WTC11 (cell line): ENCODE data around the gene PTPRN2.

Source experiments
- ATF1 ChIP-seq: sonication (generic); formaldehyde crosslinking; IDR thresholded peaks from 2 replicates; pipeline ENCODE4 v1.8.1; 2023; ENCODE audit warnings: mild to moderate bottlenecking, moderate library complexity, missing genetic modification reagents
- ATF3 ChIP-seq: sonication (generic); formaldehyde crosslinking; conservative IDR thresholded peaks from 2 replicates; pipeline ENCODE4 v1.8.1; 2022; ENCODE audit warnings: mild to moderate bottlenecking, missing genetic modification reagents
- CREB1 ChIP-seq: sonication (generic); formaldehyde crosslinking; IDR thresholded peaks from 2 replicates; pipeline ENCODE4 v1.8.0; 2023; ENCODE audit warnings: mild to moderate bottlenecking, missing genetic modification reagents
- CTCF ChIP-seq: fragments of 200-600 bp; IDR thresholded peaks from 2 replicates; pipeline ENCODE4 v1.8.0; 2022; ENCODE audit warnings: antibody characterized with exemption
- E2F4 ChIP-seq: sonication (generic); formaldehyde crosslinking; IDR thresholded peaks from 2 replicates; pipeline ENCODE4 v1.8.1; 2022; ENCODE audit warnings: low read depth, mild to moderate bottlenecking, moderate library complexity, missing genetic modification reagents, borderline replicate concordance
- ELF4 ChIP-seq: sonication (generic); formaldehyde crosslinking; IDR thresholded peaks from 2 replicates; pipeline ENCODE4 v1.8.1; 2022; ENCODE audit warnings: low read depth, mild to moderate bottlenecking, moderate library complexity, missing genetic modification reagents
- HMGXB4 ChIP-seq: sonication (generic); formaldehyde crosslinking; IDR thresholded peaks from 2 replicates; pipeline ENCODE4 v1.8.1; 2023; ENCODE audit warnings: mild to moderate bottlenecking, moderate library complexity, missing genetic modification reagents
- KAT7 ChIP-seq: sonication (generic); formaldehyde crosslinking; IDR thresholded peaks from 2 replicates; pipeline ENCODE4 v1.8.1; 2023; ENCODE audit warnings: missing genetic modification reagents, mild to moderate bottlenecking, borderline replicate concordance
- NFE2L1 ChIP-seq: sonication (generic); formaldehyde crosslinking; IDR thresholded peaks from 2 replicates; pipeline ENCODE4 v1.8.1; 2023; ENCODE audit warnings: missing genetic modification reagents
- PREB ChIP-seq: sonication (generic); formaldehyde crosslinking; IDR thresholded peaks from 2 replicates; pipeline ENCODE4 v1.8.1; 2022; ENCODE audit warnings: mild to moderate bottlenecking, missing genetic modification reagents, moderate library complexity, borderline replicate concordance
- TCF7 ChIP-seq: sonication (generic); formaldehyde crosslinking; IDR thresholded peaks from 2 replicates; pipeline ENCODE4 v1.8.0; 2022; ENCODE audit warnings: mild to moderate bottlenecking, low read depth, missing genetic modification reagents, moderate library complexity
- ZNF281 ChIP-seq: sonication (generic); formaldehyde crosslinking; IDR thresholded peaks from 2 replicates; pipeline ENCODE4 v1.8.0; 2023; ENCODE audit warnings: mild to moderate bottlenecking, missing genetic modification reagents

- TF ChIP-seq CTCF = no peak
- no peak for TF ChIP-seq ATF3
- no peak for TF ChIP-seq CREB1 (CRISPR knock-in tag)
- TF ChIP-seq ZNF281 (CRISPR knock-in tag) = no peak
- TF ChIP-seq PREB (CRISPR knock-in tag) = no peak
- TF ChIP-seq KAT7 (CRISPR knock-in tag) = no peak
- no peak for TF ChIP-seq ELF4
- no peak for TF ChIP-seq E2F4 (CRISPR knock-in tag)
- TF ChIP-seq TCF7 (CRISPR knock-in tag) = no peak
- TF ChIP-seq NFE2L1 = no peak
- no peak for TF ChIP-seq HMGXB4 (CRISPR knock-in tag)
- no peak for TF ChIP-seq ATF1 (CRISPR knock-in tag)
Observed at GRCh38 chr7:157903296-157903695, 684.3 kb downstream of the PTPRN2 start.
